GM12878 (cell line): ENCODE measurements around the gene KRTAP10-5.
"Not testable (repeated sequence)": the region's sequence is repeated elsewhere in the genome, so short reads cannot be mapped to it uniquely, and the experiment has no call there.

ENCODE experiments used
- FOXM1 ChIP-seq: IDR thresholded peaks from 2 replicates; pipeline ENCODE4 v1.6.1; 2012; ENCODE audit warnings: low read depth, mild to moderate bottlenecking, inconsistent platforms, low read length, moderate library complexity
- NR2F1 ChIP-seq: fragments of 450-650 bp; conservative IDR thresholded peaks from 2 replicates; pipeline ENCODE4 v1.6.1; 2017; ENCODE audit warnings: mild to moderate bottlenecking
- REST ChIP-seq: IDR thresholded peaks from 2 replicates; pipeline ENCODE4 v1.6.1; 2012; ENCODE audit warnings: mild to moderate bottlenecking, low read depth, low read length
- TF ChIP-seq, protein P1 (sequence below), 3 experiments: IDR thresholded peaks in 2 of 3; conservative IDR thresholded peaks in 1 of 3; 2 replicates each; pipeline ENCODE4 v1.5.1; 2011; ENCODE audit warnings: low read depth in 3 of 3, low read length in 3 of 3, mild to moderate bottlenecking in 3 of 3, control low read depth in 2 of 3, moderate library complexity in 2 of 3, inconsistent platforms in 1 of 3, mixed read lengths in 1 of 3; ENCODE audit not compliant: control insufficient read depth in 2 of 3, insufficient read depth in 1 of 3; ENCODE audit errors: extremely low read depth in 1 of 3

DNA sequence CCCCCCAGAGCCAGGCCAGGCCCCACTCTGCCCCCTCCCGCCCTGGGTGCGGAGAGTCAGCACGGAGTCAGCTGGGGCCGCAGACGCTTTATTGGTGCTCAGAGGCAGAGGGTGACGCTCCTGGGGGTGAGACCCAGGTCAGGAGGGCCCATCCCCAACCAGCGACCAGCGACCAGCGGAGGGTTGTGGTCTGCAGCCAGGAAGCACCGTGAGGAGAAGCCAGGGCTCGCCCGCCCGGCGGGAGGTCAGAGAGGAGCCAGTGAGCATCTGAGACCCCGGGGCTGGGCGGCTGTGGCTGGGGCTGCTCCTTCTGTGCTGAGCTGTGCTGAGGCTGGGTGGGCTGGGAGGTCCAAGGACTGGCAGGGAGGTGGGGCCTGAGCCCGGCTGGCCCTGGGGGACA, 30.1 kb downstream of the KRTAP10-5 start:
- TF ChIP-seq, protein P1, sequence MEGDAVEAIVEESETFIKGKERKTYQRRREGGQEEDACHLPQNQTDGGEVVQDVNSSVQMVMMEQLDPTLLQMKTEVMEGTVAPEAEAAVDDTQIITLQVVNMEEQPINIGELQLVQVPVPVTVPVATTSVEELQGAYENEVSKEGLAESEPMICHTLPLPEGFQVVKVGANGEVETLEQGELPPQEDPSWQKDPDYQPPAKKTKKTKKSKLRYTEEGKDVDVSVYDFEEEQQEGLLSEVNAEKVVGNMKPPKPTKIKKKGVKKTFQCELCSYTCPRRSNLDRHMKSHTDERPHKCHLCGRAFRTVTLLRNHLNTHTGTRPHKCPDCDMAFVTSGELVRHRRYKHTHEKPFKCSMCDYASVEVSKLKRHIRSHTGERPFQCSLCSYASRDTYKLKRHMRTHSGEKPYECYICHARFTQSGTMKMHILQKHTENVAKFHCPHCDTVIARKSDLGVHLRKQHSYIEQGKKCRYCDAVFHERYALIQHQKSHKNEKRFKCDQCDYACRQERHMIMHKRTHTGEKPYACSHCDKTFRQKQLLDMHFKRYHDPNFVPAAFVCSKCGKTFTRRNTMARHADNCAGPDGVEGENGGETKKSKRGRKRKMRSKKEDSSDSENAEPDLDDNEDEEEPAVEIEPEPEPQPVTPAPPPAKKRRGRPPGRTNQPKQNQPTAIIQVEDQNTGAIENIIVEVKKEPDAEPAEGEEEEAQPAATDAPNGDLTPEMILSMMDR (IDR thresholded peaks at IDR 0.05 in 2 of 3, conservative IDR thresholded peaks at IDR 0.05 in 1 of 3; ENCODE audit: control insufficient read depth in 2 of 3, extremely low read depth in 1 of 3, insufficient read depth in 1 of 3, low read depth in 3 of 3, low read length in 3 of 3): not testable (repeated sequence)
- not testable (repeated sequence) for TF ChIP-seq NR2F1, REST, FOXM1
